ENCODE results near the gene MAD1L1.

- TF ChIP-seq CTCF (IDR thresholded peaks at IDR 0.05): no peak
- TF ChIP-seq POLR2A (IDR thresholded peaks at IDR 0.05): no peak
- TF ChIP-seq EP300 (IDR thresholded peaks at IDR 0.05): no peak
These were observed 367.7 kb downstream of the MAD1L1 start for GRCh38 chr7:1865000-1865555.
